ENCODE results near the gene TNIK. TPM values are rescaled to one million over a fixed set of nuclear protein-coding genes. Genes with fewer than 3 reads are reported as not detected.
"Not testable (repeated sequence)": the region's sequence is repeated elsewhere in the genome, so short reads cannot be mapped to it uniquely, and the experiment has no call there.

TNIK gene
- total RNA-seq, 1 experiment from 2014 or later = 5.5 TPM

DNA sequence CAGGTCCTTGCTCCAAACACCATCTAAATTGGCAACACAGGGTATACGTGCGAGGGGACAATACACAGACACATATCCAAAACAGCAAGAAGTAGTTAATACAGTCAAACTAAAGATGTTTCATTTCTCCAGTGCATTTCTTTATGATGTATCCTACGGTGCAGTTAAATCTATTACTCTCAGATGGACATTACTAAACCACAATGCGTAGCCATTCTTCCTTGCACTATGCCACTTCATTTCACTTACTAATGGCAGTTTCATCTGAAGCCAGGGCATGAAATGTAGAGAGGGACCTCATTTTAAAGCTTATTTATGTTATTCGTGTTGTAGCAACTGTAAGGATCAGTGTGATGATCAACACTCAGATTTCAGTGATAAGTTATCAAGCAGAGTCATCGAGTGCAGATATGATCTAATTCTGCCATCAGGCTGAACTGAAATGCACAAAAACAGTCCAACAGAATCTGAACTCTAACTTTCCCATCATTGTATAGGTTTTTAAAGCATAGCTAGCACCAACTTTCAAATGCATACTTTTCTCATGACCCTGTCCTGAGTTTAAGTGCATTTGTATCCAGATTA is 14.5 kb downstream of the TNIK start:
- DNase-seq (ENCODE audit: low spot score) = no peak

GRCh38 chr3:171444001-171444690 is 16.1 kb downstream of the TNIK start:
- no peak for DNase-seq (ENCODE audit: low spot score)

DNA sequence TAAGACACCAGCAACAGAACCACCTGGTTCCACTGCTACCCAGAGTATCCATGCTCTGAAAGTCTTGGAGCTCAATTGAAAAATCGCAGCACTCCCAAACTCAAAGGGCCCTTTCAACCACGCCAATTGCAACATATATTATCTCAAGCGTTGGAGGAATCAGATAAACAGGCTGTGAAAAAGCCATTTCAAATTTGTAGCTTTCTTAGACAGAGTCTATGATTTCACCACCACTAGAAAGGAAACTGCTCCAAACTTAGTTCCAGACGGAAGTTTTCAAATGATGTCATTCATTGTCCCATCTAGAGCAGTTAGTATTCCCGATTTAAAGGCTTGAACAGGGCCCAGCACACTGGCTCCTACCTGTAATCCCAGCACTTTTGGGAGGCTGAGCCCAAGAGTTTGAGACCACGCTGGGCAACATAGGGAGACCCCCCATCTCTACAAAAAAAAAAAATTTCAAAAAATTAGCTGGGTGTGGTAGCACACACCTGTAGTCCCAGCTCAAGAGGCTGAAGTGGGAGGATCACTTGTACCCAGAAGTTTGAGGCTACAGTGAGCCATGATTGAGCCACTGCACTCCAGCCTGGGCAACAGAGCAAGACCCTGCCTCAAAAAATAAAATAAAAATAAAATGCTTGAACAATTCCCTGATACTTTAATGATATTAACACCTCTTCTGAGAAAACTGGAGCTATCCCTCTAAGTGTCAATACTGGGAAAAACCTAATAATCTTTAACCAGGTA is 16.8 kb downstream of the TNIK start:
- DNase-seq (ENCODE audit: low spot score) = no peak

GRCh38 chr3:171442184-171442583 is 18.0 kb downstream of the TNIK start:
- DNase-seq (ENCODE audit: low spot score) = no peak

DNA sequence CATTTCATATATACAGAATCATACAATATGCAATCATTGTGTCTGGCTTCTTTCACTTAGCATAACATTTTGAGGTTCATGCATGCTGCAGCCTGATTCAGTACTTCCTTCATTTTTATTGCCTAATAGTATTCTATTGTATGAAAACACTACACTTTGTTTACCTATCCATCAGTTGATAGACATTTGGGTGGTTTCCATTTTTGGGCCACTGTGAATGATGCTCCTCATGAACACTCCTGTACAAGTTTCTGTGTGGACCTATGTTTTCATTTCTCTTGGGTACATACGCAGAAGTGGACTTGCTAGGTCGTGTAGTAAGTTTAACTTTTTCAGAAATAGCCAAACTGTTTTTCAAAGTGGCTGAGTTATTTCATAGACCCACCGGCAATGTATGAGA is 18.8 kb downstream of the TNIK start:
- no peak for DNase-seq (ENCODE audit: low spot score)

DNA sequence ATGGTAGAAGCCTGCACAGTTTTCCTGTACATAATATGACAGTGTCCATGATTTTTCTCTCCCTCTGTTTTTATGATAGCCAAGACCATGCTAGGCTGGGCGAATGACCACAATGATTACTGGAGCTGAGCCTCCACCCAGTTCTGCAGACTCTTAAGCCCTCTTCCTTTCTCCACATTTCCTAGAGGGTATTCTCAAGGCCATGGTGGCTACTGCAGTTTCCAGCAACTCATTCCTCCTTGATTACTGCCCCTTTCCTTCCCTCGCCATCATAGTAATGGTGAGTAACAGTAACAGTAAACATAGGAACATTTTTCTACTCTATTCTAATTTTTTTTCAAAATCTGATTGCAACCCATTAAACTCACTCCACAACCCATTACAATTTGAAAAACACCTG is 20.2 kb downstream of the TNIK start:
- no peak for DNase-seq (ENCODE audit: low spot score)

- no peak for DNase-seq (ENCODE audit: low spot score)
Measured at GRCh38 chr3:171437115-171437756, 23.0 kb downstream of the TNIK start.

GRCh38 chr3:171436380-171436779 is 23.8 kb downstream of the TNIK start:
- no peak for DNase-seq (ENCODE audit: low spot score)

DNA sequence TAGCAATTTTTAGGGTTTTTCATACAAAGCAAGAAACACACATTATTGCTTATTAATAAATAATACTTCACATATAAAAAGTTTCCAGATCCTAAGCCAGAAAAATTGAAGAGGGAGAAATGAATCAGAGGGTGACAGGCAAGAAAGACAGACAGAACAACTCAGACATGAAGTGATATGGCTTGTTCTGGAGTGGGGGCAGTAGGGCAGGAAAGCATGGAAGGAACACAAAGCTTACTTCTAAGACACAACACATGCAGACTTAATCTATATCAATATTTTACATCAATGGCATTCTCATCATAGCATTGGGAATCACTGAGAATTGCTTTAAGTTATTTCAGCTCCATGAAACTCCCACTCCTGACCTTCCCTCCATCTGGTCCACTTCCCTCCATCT is 24.4 kb downstream of the TNIK start:
- DNase-seq (ENCODE audit: low spot score) = no peak

DNA sequence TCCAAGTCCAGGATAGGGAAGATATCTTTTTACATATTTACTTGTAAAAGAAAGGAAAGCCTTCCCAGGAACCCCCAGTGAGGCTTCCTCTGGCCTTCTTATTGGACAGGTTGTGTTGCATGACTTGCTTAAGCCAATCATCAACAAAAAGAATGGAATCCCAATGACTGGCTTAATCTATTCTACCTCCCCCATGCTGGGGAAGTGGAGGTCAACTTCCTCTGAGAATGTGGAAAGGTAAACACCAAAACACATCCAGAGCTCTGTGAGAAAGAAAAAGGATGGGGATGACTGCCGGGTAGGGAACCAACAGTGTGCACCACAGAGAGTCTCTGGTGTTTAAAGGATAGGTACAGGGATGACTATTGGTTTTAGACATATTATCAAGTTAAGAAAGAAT is 25.1 kb downstream of the TNIK start:
- DNase-seq (ENCODE audit: low spot score) = no peak

DNA sequence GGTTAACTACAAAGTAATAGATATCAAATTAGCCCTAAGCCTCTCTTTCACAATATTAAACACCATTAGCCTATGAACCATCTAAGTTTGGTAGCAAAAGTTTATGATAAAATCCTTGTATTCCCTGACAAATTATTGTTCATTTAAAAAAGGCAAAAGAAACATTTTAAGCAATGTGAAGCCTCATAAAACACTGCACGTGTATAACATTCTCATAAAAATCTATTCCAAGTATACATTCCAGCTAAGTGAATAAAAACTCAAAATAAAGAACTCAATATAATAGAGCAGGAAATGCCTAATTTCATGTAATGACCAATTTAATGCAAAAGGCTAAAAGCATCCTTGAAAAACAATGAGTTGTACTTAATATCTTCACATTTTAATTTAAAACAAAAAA is 27.7 kb downstream of the TNIK start:
- DNase-seq (ENCODE audit: low spot score) = no peak

GRCh38 chr3:171431550-171431949 is 28.7 kb downstream of the TNIK start:
- DNase-seq (ENCODE audit: low spot score) = no peak

- no peak for DNase-seq (ENCODE audit: low spot score)
Measured at GRCh38 chr3:171430530-171430929, 29.7 kb downstream of the TNIK start.

DNA sequence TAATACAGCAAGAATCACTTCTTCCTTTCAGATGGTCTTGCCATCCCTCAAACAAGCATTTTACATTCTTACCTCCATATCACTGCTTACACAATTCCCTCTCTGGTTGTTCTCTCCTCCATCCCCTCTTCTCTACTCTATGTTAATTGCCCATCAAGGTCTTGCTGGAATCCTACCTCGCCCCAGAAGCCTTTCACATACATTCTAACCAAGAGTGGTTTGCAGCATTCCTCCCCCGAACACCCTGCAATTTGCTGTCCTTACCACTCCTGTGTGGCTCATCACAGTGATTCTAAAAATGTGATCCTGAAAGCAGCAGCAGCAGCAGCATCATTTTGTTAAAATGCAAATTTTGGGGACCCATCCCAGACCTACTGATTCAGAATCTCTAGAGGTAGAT is 30.6 kb downstream of the TNIK start:
- no peak for DNase-seq (ENCODE audit: low spot score)

DNA sequence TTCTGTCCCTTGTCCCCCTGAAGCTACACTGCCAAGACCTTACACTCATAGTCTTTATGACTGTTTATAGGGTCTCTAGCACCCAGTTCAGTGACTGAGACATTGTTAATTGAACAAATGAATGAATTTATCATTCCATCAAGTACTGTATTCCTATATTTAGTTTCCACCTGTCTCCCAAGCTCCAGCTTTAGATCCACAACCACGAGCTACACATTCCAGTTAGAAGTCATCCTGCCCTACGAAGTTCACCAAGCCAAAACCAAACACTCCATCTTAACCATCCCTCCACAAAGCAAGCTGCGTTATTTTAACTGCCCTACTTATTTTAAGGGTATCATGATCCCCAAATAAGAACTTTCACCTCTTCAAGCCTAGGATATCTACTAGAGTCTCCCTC is 31.3 kb downstream of the TNIK start:
- DNase-seq (ENCODE audit: low spot score) = no peak

GRCh38 chr3:171428321-171428787 is 31.9 kb downstream of the TNIK start:
- DNase-seq (ENCODE audit: low spot score) = no peak

DNA sequence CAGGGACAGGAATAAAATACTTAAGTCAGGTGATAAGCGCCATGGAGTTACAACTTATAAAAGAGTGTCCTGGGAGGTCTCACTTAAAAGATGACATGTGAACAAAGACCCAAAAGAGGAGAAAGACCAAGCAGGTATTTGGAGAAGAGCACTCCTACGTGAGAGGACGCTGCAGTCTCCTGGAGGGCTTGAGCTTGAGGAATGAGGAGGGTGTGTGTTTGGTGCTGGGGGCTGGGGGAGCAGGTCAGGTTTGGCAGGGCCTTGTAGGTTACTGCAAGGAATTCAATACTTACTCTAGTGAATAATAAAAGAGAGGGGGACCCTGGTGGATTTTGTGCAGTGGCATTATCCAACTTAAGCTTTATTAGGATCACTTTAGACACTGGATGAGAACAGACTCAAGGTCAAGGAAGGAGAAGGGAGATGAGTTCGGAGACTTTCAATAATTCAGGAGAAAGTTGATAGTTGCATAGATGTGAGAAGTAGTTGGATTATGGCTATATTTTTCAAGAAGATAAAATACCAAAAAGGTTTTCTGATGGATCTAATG is 32.4 kb downstream of the TNIK start:
- DNase-seq (ENCODE audit: low spot score) = no peak

DNA sequence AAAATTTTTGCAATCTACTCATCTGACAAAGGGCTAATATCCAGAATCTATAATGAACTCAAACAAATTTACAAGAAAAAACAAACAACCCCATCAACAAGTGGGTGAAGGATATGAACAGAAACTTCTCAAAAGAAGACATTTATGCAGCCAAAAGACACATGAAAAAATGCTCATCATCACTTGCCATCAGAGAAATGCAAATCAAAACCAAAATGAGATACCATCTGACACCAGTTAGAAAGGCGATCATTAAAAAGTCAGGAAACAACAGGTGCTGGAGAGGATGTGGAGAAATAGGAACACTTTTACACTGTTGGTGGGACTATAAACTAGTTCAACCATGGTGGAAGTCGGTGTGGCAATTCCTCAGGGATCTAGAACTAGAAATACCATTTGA is 36.1 kb downstream of the TNIK start:
- not testable (repeated sequence) for DNase-seq (ENCODE audit: low spot score)

DNA sequence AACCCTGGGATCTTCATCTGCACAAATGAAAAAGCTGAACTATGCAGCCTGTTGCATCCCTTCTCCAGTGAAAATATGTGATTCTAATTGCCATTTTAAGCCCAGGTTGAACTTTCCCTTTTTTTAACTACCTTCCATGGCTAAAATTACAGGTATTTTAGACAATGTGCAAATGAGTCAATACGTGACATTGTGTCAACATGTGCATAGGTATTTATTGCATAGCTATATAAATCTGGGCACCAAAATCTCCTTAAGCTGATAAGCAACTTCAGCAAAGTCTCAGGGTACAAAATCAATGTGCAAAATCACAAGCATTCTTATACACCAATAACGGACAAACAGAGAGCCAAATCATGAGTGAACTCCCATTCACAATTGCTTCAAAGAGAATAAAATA is 37.4 kb downstream of the TNIK start:
- DNase-seq (ENCODE audit: low spot score) = not testable (repeated sequence)

DNA sequence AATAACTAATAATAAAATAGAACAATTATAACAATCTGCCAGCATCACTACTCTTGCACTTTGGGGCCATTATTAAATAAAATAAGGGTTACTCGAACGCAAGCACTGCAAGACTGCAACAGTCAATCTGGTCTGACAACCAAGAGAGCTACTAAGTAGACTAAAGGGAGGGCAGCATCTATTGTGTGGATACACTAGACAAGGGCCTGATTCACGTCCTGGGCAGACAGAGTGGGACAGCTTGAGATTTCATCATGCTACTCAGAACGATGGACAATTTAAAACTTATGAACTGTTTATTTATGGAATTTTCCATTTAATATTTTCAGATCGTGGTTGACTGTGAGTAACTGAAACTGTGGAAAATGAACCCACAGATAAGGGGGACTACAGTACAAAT is 39.5 kb downstream of the TNIK start:
- DNase-seq (ENCODE audit: low spot score) = no peak

GRCh38 chr3:171419457-171419856 is 40.7 kb downstream of the TNIK start:
- no peak for DNase-seq (ENCODE audit: low spot score)

DNA sequence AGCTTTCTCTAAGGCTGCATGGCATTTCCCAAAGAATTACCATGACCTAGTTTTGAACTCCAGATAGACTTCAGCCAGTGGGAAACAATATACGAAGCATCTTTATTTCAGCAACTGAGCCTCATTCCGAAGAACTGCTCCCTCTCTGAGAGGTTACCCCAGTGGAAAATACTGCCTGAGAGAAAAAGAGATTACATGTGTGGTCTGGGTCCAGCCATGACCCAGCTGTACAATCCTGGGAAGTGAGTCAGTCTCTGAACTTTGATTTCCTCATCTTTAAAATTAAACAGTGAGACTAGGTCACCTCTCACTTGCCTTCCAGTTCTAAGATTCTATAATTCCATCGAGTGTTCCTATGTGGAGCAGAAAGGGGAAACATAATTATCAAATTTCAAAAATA is 42.4 kb downstream of the TNIK start:
- peak; percentile 47 for DNase-seq (ENCODE audit: low spot score)

Measured in H4 (cell line).